ENCODE measurements around the gene COA5.

- TF ChIP-seq CTCF (conservative IDR thresholded peaks at IDR 0.05; ENCODE audit: low read length) (no peak), EZH2phosphoT487 (IDR thresholded peaks at IDR 0.05; ENCODE audit: borderline replicate concordance, low read depth, low read length) (no peak)
Measured at GRCh38 chr2:98654699-98655495, 46.6 kb upstream of the COA5 start.
